ENCODE measurements around the gene TFAP2D. TPM values are rescaled to one million over a fixed set of nuclear protein-coding genes. Genes with fewer than 3 reads are reported as not detected.

The TFAP2D gene
- total and polyA plus RNA-seq, 12 donors = not detected

DNA sequence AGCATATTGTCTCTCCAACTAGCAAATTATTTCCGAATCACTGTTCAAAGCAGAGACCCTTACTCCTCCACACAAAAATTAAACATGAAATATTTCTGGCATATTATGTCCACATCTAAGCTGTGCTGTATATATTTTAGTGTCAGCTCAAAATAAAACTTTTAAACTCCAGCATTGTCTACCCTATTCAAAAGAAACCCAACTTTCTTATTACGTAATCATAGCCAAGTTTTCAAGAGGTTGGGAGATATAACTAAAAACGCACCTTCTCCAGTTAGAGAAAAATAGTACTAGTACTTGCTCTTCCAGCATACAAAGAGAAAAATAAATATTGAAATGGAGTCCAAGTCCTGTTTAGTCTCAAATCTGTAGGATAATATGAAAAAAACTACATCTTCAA is 24.1 kb upstream of the TFAP2D start:
- no peak for TF ChIP-seq POLR2A (IDR thresholded peaks at IDR 0.05)
- TF ChIP-seq, protein P1, sequence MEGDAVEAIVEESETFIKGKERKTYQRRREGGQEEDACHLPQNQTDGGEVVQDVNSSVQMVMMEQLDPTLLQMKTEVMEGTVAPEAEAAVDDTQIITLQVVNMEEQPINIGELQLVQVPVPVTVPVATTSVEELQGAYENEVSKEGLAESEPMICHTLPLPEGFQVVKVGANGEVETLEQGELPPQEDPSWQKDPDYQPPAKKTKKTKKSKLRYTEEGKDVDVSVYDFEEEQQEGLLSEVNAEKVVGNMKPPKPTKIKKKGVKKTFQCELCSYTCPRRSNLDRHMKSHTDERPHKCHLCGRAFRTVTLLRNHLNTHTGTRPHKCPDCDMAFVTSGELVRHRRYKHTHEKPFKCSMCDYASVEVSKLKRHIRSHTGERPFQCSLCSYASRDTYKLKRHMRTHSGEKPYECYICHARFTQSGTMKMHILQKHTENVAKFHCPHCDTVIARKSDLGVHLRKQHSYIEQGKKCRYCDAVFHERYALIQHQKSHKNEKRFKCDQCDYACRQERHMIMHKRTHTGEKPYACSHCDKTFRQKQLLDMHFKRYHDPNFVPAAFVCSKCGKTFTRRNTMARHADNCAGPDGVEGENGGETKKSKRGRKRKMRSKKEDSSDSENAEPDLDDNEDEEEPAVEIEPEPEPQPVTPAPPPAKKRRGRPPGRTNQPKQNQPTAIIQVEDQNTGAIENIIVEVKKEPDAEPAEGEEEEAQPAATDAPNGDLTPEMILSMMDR (IDR thresholded peaks at IDR 0.05) = no peak
- WGBS, 4 donors = 72 to 83% (median 78%) methylated on average over 3 of the region's 3 CpGs
- H3K36me3 ChIP-seq (replicated peaks in 1 of 2) = no peaks in the 10 kb centered on the region
- no peak for DNase-seq
- H3K27me3 ChIP-seq = no peaks in the 10 kb centered on the region
- no peak overlapping the region for H3K4me3 ChIP-seq
- no peaks in the 10 kb centered on the region for H3K9me3 ChIP-seq (replicated peaks in 1 of 3)
- no peaks in the 10 kb centered on the region for H3K4me1 ChIP-seq (replicated peaks in 1 of 2)
- intact Hi-C loops (cut with DNase I) = no loop called here
- H3K27ac ChIP-seq = no peak overlapping the region

DNA sequence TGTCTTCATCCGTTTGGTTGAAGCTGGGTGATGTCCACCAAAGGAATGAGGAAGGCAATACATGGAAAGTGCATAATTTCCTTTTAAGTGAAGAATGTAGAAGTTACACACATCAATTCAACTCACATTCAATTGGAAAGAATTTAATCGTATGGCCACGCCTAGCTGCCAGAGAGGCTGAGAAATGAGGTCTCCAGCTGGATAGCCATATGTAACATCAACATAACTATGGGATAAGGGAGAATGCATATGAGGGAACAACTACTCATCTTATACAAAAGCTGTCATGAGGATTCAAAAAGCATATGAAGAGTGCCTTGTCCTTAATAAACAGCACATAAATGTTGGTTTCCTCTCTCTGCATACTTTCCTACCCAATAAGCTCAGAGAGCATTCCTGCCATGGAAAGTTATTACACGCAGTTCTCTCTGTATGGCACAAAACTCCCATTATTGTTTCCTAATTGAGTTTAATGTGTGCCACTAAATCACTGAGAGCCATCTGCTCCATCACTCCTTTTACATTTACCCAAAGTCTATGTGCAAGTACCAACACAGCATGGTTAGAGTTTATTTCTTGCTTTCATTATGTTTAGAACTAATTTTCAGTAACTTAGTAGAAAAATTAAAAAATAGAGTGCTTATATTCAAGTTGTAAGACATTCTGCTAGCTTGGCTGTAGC is 21.4 kb upstream of the TFAP2D start:
- intact Hi-C loops (cut with DNase I) = no loop called here
- no peak overlapping the region for H3K4me3 ChIP-seq
- no peak for TF ChIP-seq POLR2A (IDR thresholded peaks at IDR 0.05)
- TF ChIP-seq, protein P1 (IDR thresholded peaks at IDR 0.05) = no peak
- WGBS, 4 donors = 69 to 75% (median 71%) methylated on average over 4 of the region's 4 CpGs
- H3K27ac ChIP-seq = no peak overlapping the region
- no peaks in the 10 kb centered on the region for H3K4me1 ChIP-seq (replicated peaks in 1 of 2)
- no peaks in the 10 kb centered on the region for H3K9me3 ChIP-seq (replicated peaks in 1 of 3)
- H3K36me3 ChIP-seq (replicated peaks in 1 of 2) = no peaks in the 10 kb centered on the region
- H3K27me3 ChIP-seq = no peaks in the 10 kb centered on the region
- DNase-seq = no peak

DNA sequence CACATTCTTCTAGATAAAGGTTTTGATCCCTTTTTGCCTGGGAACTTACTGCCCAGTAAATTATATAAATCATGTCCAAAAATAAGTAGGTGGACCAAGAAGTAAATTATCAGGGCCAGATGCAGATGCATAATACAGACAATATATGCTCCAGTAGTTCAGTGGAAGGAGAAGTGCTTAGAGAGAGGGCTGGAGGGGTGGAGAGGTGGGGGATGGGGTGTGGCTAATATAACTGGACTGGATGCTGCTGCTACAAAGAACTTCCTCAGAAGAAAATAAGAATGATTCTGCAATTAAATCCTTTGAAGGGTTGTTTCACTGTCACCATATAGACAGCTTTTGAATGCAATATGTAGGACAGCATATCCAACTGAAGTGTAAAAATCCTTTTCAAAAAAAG is 14.8 kb upstream of the TFAP2D start:
- TF ChIP-seq, protein P1 (IDR thresholded peaks at IDR 0.05) = no peak
- no peak for TF ChIP-seq POLR2A (IDR thresholded peaks at IDR 0.05)
- DNase-seq = no peak
- no peaks in the 10 kb centered on the region for H3K36me3 ChIP-seq (replicated peaks in 1 of 2)
- no peaks in the 10 kb centered on the region for H3K4me1 ChIP-seq (replicated peaks in 1 of 2)
- no peaks in the 10 kb centered on the region for H3K27me3 ChIP-seq
- H3K4me3 ChIP-seq = no peak overlapping the region
- intact Hi-C loops (cut with DNase I) = no loop called here
- H3K27ac ChIP-seq = no peak overlapping the region
- no peaks in the 10 kb centered on the region for H3K9me3 ChIP-seq (replicated peaks in 1 of 3)

DNA sequence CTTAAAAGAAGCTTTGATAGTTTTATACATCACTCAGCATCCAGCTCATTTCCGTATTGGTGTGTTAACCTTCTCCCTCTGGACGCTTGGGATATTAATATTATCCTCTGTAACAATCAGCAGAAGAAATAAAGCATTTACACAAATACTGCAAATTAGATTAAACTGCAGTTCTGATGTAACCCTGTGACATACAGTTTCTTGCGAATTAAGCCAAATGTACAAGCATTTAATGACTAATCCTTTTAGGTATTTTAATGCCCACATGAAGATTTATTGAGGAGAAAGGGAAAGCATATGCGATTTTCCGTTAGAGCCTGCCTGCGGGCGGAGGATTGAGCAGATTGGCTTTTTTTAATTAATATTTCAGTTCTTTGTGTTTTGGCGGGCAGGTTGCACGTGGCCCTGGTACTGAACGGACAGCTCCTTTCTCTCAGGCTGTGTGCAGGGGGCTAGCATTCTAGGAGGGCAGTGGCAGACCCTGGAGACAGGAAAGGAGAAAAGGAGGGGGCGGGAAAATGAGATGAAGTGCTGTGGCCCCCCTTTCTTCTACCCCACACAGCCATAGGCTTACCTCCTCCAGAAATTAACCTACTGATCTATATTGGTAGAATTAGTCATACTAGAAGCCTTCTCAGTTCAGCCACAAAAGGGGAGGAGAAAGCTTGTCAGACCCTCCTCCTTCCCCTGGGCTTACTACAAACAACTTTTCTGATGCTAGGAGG is 14.1 kb upstream of the TFAP2D start:
- no peak for DNase-seq
- Histone ChIP-seq H3K4me1 (replicated peaks in 1 of 2) (no peaks in the 10 kb centered on the region), H3K27ac (no peak overlapping the region), H3K9me3 (replicated peaks in 1 of 3) (no peaks in the 10 kb centered on the region), H3K4me3 (no peak overlapping the region), H3K36me3 (replicated peaks in 1 of 2) (no peaks in the 10 kb centered on the region), H3K27me3 (no peaks in the 10 kb centered on the region)
- TF ChIP-seq POLR2A (IDR thresholded peaks at IDR 0.05) = no peak
- TF ChIP-seq, protein P1 (IDR thresholded peaks at IDR 0.05) = no peak
- intact Hi-C loops (cut with DNase I) = no loop called here
- 13 to 26% (median 17%) methylated on average over 11 of the region's 11 CpGs for WGBS, 4 donors

Data from adrenal gland (tissue), 12 donors.